Measurements from ENCODE around the gene BFSP1.

DNA sequence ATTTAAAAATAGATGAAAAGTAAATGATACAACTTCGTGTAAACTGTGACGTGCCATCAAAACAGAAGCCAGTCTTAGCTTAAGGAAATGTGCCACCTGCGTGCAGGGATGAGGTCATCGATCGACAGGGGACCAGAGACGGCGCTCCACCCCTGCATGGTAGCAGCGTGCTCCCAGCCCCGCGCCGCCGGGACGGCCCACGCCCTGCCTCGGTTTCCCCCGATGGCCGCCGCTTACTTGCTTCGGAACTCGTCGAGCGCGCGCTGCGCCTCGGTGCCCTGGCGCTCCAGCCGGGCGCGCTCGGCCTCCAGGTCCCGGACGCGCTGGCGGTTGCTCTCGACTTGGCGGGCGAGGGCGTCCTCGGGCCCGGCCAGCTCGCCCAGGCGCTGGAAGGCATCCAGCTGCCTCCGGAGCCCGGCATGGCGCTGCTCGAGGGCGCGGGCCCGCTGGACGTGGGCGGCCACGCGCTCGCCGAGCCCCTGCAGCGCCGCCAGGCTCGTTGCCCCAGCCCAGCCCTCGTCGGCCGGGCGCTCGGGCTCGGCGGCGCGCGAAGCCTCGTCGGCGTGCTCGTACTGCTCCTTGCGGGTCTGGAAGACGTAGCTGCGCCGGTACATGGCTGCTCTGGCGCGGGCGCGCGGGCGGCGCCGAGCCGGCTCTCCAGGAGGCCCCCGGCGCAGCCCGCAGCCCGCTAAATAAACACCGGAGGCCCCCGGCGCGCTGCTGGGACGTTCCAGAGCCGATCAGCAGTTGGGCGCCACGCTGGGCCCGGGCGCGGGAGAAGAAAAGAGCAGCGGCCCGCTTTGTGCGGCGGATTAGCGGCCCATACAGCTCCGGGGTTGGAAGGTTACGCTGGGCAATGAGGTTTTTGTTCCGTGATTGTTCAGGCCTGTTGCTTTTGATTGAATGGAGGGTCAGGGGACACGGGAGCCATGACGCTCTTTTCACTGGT, at the start of gene BFSP1:
- no peak for TF ChIP-seq POLR2A (IDR thresholded peaks at IDR 0.05)
- TF ChIP-seq, protein P1, sequence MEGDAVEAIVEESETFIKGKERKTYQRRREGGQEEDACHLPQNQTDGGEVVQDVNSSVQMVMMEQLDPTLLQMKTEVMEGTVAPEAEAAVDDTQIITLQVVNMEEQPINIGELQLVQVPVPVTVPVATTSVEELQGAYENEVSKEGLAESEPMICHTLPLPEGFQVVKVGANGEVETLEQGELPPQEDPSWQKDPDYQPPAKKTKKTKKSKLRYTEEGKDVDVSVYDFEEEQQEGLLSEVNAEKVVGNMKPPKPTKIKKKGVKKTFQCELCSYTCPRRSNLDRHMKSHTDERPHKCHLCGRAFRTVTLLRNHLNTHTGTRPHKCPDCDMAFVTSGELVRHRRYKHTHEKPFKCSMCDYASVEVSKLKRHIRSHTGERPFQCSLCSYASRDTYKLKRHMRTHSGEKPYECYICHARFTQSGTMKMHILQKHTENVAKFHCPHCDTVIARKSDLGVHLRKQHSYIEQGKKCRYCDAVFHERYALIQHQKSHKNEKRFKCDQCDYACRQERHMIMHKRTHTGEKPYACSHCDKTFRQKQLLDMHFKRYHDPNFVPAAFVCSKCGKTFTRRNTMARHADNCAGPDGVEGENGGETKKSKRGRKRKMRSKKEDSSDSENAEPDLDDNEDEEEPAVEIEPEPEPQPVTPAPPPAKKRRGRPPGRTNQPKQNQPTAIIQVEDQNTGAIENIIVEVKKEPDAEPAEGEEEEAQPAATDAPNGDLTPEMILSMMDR (IDR thresholded peaks at IDR 0.05): no peak
